GM06990 (cell line): Measurements from ENCODE around the gene NOL12.

Experiments
- DNase-seq: peaks from one replicate; pipeline ENCODE4 v3.0.0-alpha.2; 2011; ENCODE audit not compliant: insufficient read length; ENCODE audit errors: extremely low read depth
- H3K27me3 ChIP-seq: replicated peaks from 2 replicates; pipeline ENCODE4 v1.6.0; 2011; ENCODE audit warnings: low read length; ENCODE audit not compliant: control insufficient read depth, insufficient read depth
- H3K36me3 ChIP-seq: 2 replicates; pipeline ENCODE4 v1.5.1; 2011; ENCODE audit warnings: low read length; ENCODE audit not compliant: control insufficient read depth, insufficient read depth
- H3K4me3 ChIP-seq: replicated peaks from 2 replicates; pipeline ENCODE4 v1.5.1; 2011; ENCODE audit warnings: low read depth, mild to moderate bottlenecking, control low read depth, low read length
- TF ChIP-seq, protein P1 (sequence below): IDR thresholded peaks from 2 replicates; pipeline ENCODE4 v1.5.1; 2011; ENCODE audit warnings: low read length, control low read depth, mild to moderate bottlenecking, inconsistent platforms; ENCODE audit not compliant: insufficient read depth, poor library complexity, severe bottlenecking

NOL12 gene

DNA sequence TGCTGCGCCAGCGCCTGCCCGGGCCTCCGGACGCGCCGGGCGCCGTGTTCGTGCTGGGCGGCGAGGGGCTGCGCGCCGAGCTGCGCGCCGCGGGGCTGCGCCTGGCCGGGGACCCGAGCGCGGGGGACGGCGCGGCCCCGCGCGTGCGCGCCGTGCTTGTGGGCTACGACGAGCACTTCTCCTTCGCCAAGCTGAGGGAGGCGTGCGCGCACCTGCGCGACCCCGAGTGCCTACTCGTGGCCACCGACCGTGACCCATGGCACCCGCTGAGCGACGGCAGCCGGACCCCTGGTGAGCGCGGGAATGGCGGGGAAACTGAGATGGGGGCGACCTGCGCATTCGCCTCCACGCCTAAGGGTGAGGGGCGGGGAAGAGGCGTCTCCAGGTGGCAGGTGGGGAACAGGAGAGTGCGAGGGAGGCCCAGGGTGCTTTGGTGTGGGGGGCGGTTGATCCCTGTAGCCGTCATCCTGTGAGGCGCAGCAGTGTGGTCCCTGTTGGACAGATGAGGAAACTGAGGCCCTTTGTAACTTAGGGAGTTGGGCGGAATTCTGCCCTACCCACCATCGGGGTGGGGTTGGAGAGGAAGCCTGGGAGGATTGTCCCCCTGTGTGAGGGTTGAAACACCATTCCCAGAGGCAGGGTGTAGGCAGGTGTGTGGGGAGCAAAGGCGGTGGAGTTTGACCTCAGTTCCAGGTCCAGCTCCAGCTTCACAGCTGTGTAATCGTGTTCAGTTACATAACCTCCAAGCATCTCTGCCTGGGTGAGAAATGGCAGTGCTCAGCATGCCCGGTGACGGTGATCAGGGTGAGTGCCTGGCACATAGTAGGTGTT is 26.9 kb upstream of the NOL12 start:
- TF ChIP-seq, protein P1, sequence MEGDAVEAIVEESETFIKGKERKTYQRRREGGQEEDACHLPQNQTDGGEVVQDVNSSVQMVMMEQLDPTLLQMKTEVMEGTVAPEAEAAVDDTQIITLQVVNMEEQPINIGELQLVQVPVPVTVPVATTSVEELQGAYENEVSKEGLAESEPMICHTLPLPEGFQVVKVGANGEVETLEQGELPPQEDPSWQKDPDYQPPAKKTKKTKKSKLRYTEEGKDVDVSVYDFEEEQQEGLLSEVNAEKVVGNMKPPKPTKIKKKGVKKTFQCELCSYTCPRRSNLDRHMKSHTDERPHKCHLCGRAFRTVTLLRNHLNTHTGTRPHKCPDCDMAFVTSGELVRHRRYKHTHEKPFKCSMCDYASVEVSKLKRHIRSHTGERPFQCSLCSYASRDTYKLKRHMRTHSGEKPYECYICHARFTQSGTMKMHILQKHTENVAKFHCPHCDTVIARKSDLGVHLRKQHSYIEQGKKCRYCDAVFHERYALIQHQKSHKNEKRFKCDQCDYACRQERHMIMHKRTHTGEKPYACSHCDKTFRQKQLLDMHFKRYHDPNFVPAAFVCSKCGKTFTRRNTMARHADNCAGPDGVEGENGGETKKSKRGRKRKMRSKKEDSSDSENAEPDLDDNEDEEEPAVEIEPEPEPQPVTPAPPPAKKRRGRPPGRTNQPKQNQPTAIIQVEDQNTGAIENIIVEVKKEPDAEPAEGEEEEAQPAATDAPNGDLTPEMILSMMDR: no peak
- no peaks in the 10 kb centered on the region for H3K27me3 ChIP-seq
- peak overlapping the region; percentile 91 for H3K4me3 ChIP-seq

DNA sequence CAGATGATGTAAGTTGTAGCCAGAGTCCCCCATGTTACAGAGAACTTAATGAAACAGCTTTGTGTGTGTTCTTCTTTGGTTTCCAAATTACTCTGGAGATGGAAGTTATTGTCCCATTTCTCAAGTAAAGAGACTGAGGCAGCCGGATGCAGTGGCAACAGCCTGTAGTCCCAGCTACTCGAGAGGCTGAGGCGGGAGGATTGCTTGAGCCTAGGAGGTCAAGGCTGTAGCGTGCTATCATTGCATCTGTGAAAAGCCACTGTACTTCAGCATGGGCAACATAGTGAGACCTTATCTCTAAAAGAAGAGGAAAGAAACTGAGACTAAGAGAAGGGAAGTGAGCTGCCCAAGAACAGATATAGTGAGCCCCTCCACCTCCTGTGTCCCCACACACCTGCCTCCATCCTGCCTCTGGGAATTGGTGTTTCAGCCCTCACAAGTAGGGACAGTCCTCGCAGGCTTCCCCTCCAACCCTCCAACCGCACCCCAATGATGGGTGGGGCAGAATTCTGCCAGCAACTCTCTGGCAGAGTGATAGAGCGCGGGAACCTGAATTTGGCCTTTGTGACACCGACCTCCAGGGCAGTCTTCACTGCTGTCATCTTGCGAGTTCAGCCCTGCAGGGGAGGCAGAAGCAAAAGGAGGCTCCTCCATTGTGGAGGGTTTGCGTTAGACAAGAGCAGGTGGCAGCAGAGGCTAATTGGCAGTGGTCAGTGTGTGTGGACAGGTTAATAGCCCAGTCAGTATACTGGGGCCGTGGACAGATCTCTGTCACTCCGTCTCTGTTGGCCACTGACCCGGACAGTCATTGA is 26.0 kb upstream of the NOL12 start:
- DNase-seq: no peak
- Histone ChIP-seq H3K36me3 (peaks cover 2% of the 10 kb centered on the region), H3K4me3 (peak overlapping the region; percentile 91), H3K27me3 (no peaks in the 10 kb centered on the region)
- TF ChIP-seq, protein P1: no peak

More for the DNA sequence above, 26.9 kb upstream of the NOL12 start:
- DNase-seq: peak; percentile 64
- H3K36me3 ChIP-seq: peaks cover 2% of the 10 kb centered on the region

- H3K4me3 ChIP-seq: peak overlapping the region; percentile 91
- peaks cover 4% of the 10 kb centered on the region for H3K36me3 ChIP-seq
- TF ChIP-seq, protein P1: no peak
Measured at GRCh38 chr22:37660709-37661045, 25.5 kb upstream of the NOL12 start.

DNA sequence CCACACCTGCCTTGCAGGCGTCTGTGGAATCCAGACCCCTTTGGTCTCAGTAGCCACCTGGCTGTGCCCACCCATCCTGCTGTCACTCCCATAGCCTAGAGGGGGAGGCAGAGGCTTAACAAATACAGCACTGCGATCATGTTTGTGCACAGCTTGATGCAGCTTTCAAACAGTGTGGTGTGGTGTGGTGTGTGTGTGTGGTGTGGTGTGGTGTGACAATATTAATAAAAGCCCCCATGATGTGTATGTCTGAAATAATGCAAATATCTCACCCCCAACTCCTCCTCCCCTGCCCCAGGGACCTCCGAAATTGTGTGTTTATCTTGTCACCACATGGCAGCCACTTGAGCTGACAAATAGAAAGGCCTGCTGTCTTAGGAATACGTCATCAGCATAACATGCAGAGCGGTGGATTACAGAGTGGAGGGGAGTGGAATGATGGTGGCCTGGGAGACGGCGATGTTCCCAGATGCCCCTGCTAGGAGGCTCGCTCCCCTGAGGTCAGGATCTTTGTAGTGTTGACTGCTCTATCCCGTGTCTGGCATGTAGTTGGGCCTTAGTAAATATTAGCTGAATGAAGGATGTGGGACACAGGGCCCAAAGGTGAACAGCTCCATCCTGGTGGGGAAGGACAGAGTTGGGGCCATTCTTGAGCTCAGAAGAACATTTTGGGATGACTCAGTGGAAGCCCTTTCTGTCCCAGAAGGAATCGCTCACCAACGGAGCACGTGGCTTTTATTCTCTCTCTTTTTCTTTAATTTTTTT is 24.8 kb upstream of the NOL12 start:
- Histone ChIP-seq H3K27me3 (no peaks in the 10 kb centered on the region), H3K4me3 (peak overlapping the region; percentile 91), H3K36me3 (peaks cover 10% of the 10 kb centered on the region)
- DNase-seq: no peak
- TF ChIP-seq, protein P1: peak; percentile 45

More at GRCh38 chr22:37660709-37661045, 25.5 kb upstream of the NOL12 start:
- no peaks in the 10 kb centered on the region for H3K27me3 ChIP-seq
- DNase-seq: no peak

- H3K4me3 ChIP-seq: no peak overlapping the region
- peaks cover 14% of the 10 kb centered on the region for H3K36me3 ChIP-seq
- TF ChIP-seq, protein P1: no peak
- no peak for DNase-seq
- no peaks in the 10 kb centered on the region for H3K27me3 ChIP-seq
Measured at GRCh38 chr22:37662039-37662438, 24.1 kb upstream of the NOL12 start.
